HG03196 (cell line): ENCODE data around the gene LINS1.

Experiments
- ATAC-seq: cut with Tn5 transposase; IDR thresholded peaks from one replicate; pipeline ENCODE4 v1.9.1; 2021; ENCODE audit not compliant: unreplicated experiment

LINS1 gene

GRCh38 chr15:100602064-100602822, at the start of gene LINS1, which contains the start of gene ASB7:
Gene LINS1, minus strand, starts transcription at chr15:100602184. Its CDS starts 21,342 bp downstream, at chr15:100580842.
Gene ASB7, plus strand, starts transcription at chr15:100602589. Its CDS starts 9,628 bp downstream, at chr15:100612217.
- ATAC-seq, result peak; percentile 87

- ATAC-seq, result no peak
Observed at GRCh38 chr15:100651253-100651652, 49.3 kb upstream of the LINS1 start.

GRCh38 chr15:100650685-100651084, 48.7 kb upstream of the LINS1 start:
- no peak for ATAC-seq

- no peak for ATAC-seq
Observed at GRCh38 chr15:100648951-100649350, 47.0 kb upstream of the LINS1 start.

- ATAC-seq, result no peak
Observed at GRCh38 chr15:100645671-100646070, 43.7 kb upstream of the LINS1 start.

- no peak for ATAC-seq
Observed at GRCh38 chr15:100642950-100643338, 41.0 kb upstream of the LINS1 start.

- ATAC-seq, result no peak
Observed at GRCh38 chr15:100642213-100642949, 40.4 kb upstream of the LINS1 start.

GRCh38 chr15:100638177-100638730, 36.3 kb upstream of the LINS1 start:
- no peak for ATAC-seq

GRCh38 chr15:100635406-100636071, 33.6 kb upstream of the LINS1 start:
- ATAC-seq, result no peak

GRCh38 chr15:100633763-100634075, 31.7 kb upstream of the LINS1 start:
- ATAC-seq, result no peak

- no peak for ATAC-seq
Observed at GRCh38 chr15:100631831-100632230, 29.8 kb upstream of the LINS1 start.

- ATAC-seq, result no peak
Observed at GRCh38 chr15:100628746-100629145, 26.8 kb upstream of the LINS1 start.

- ATAC-seq, result peak; percentile 69
Observed at GRCh38 chr15:100627789-100628395, 25.9 kb upstream of the LINS1 start.

- ATAC-seq, result no peak
Observed at GRCh38 chr15:100623301-100623700, 21.3 kb upstream of the LINS1 start.

GRCh38 chr15:100616700-100617099, 14.7 kb upstream of the LINS1 start:
- ATAC-seq, result no peak

GRCh38 chr15:100615801-100616200, 13.8 kb upstream of the LINS1 start:
- no peak for ATAC-seq

GRCh38 chr15:100614918-100615317, 12.9 kb upstream of the LINS1 start:
- no peak for ATAC-seq

GRCh38 chr15:100614336-100614735, 12.4 kb upstream of the LINS1 start:
- no peak for ATAC-seq

- no peak for ATAC-seq
Observed at GRCh38 chr15:100613208-100613607, 11.2 kb upstream of the LINS1 start.

- no peak for ATAC-seq
Observed at GRCh38 chr15:100612539-100612938, 10.6 kb upstream of the LINS1 start.

GRCh38 chr15:100602823-100603393, 924 bp upstream of the LINS1 start:
- ATAC-seq, result peak; percentile 41
